Stimulated activated CD4-positive, alpha-beta T cell treated with anti-CD3 and anti-CD28 coated beads, Interleukin-15, amount 100 ng/mL, for 24 hours (primary cell): ENCODE results near the gene PXDN.

ENCODE experiments used
- DNase-seq: peaks from one replicate; pipeline ENCODE4 v3.0.0-alpha.2; 2020

PXDN gene

DNA sequence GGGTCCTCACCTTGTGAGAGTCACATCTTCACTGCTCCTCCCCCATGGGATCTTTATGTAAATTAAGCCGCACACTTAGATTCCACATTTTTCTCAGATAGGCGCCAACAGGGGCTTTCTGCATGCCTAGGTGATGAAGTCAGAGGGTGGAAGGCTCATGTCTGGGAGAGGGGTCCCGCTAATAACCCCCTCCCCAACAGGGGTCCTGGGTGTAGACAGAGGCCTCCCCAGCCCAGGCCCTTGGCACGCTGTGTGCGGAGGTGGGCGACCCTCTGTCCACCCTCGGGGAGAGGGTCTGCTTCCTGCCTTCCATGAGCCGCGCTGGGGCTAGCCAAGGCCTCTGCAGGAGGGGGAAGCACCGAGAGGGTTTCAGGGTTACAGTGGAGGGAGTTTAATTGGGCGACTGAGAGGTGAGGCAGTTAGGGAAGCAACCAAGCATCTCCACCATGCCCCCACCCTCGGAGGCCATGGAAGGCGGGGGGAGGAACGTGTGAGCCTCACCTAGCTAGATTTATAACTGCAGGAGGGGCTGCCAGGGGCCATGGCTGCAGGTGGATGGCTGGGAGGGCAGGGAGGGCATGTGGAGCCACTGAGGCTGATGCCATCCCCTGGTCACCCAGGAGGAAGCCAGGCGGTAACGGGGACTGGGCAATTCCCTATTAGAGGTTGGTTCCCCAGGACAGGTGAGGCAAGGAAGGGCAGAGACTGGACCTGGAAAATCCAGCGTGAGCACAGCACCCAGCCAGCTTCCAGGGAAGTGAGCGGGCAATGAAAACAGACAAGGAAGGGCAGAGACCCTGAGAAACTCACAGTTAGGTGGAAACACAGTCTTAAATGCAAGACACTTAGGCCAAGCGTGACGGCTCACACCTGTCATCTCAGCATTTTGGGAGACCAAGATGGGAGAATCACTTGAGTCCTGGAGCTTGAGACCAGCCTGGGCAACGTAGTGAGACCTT is 7.7 kb upstream of the PXDN start:
- no peak for DNase-seq

DNA sequence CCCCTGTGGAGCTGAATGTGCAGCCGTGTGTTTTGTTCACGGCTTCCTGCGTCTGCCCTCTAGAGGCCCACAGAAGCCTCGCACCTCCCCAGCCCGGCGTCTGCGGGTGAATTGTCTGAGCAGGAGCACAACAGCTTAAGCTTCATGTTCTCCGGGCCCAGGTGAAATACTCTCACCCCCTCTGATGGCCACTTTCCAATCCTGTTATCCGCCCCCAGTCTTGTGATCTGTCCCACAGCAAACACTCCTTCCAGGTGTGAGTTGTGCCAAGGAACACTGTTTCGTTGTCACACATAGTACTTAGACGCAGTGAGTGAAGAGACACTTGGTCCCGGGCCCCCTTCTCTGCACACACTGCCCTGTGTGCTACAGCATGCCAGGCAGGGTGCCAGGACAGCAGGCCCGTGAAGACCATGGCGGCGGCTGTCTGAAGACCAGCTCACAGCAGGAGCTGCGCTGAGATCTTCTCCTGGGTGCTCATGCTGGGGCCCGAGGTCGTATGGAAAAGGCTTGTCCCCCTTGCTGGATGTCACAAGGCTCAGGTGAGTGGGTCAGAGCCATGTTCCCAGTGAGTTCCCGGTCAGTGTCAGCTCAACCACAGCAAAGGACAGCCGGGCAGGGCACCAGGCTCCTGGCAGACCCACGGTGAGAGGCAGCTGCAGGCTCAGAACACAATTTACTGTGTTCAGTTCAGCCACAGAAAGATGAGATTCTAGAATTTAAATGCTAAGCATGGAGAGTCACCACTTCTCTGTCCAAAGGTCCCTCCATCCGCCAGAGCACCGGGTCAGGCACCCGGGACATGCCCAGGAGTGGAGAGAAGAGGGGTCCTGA is 6.8 kb upstream of the PXDN start:
- peak; percentile 66 for DNase-seq

DNA sequence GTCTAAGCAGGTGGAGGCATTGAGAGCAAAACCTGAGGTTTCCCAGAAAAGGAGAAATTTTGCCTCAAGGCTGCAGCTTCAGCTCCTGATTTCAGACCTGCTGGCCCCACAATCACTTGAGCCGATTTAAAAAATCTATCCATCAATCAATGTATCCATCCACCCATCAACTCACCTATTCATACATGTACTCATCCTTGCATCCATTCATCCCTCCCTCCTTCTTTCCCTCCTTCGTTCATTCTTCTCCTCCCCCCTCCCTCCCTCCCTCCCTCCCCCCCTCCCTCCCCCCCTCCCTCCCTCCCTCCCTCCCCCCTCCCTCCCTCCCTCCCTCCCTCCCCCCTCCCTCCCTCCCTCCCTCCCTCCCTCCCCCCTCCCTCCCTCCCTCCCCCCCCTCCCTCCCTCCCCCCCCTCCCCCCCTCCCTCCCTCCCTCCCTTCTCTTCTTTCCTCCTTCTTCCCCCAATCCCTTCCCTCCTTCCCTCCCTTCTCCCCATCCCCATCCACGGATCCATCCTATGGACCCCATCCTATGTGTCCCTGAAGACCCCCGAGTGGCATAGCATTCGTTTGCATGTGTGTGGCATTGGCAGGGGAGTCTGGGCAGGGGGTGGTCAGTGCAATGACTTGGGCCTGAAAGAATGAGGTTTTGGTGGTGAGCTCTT is 6.1 kb upstream of the PXDN start:
- DNase-seq: no peak

DNA sequence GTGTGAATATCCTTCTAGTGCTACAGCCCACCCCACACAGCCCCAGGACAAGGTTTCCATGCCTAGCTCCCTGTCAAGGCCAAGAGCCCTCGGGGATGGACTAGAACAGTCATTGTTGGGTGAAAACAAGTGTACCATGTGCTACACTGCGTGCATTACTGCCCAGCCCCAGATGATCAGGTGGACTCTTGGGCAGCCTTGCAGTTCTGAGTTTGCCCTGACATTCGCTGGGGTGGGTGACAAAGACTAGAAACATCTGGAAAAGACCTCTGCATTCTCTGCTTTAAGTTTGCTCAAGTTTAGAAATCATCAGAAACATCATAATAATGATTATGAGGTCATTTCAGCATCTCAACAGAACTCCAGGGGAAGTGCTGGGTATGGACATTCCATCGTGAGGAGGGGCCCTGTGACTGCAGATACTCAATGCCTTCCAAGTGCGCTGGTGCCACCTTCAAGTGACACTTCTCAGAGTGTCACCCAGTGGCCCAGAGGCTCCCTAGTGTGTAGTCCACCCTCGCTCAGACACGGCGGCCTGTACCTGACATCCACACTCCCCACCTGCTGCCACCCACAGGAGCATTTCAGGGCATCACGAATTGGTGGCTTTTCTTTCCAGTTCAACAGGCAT is 5.3 kb upstream of the PXDN start:
- DNase-seq: no peak

DNA sequence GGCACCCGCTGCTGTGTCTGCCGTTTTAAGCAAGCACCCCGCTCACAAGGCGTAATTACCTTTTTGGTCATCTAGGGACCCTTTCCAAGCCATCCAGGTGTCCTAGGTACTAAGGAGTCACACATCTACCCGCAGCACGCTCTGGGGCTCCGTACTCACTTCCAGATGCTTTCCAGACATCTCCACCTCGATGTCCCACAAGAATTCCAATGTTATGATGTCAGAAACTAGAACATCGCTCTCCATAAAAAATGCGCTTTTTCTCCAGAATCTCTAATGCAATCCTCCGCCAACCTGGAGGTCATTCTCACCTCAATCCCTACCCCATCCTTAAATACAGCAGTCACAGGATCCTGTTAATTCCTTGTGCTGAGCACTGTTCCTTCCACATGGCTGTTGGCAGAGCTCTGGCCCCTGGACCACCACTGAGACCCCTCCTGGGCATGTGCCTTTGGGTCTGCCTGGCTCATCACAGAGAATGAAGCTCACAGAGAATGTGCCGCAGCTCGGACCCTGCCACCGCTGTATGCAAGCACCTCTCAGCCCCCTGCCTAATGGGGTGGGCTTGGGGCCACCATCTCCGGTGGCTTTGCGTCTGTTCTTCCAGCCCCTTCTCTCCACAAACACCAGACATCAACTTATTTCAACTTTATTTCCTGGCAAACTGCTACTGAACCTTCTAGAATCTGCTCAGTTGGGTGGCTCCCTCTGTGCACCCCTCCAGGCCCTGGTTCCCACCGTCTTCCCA is 4.6 kb upstream of the PXDN start:
- DNase-seq: no peak

DNA sequence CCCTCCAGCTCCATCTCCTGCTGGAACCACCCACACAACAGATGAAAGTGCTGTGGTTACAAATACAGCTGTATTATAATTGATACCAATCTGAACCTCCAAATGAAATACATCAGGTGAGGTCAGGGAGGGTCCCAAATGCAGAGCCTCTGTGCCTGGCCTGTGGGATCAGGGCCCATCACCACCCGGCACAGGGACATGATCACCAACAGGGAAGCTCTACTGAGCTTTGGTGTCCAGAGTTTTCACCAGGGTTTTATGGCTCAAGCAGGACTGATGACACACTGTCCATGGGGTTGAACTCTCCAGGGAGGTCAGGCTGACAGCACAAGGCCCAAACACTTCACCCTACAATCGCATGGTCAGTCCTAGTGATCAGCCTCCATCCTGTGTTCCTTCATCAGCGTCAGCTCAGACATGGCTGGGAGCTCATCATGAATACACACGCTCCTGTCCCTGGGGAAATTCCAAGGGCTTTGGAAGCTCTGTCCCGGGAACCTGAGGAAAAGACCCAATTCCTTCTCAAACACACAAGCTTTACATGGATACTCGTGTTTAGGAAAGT is 3.9 kb upstream of the PXDN start:
- no peak for DNase-seq

DNA sequence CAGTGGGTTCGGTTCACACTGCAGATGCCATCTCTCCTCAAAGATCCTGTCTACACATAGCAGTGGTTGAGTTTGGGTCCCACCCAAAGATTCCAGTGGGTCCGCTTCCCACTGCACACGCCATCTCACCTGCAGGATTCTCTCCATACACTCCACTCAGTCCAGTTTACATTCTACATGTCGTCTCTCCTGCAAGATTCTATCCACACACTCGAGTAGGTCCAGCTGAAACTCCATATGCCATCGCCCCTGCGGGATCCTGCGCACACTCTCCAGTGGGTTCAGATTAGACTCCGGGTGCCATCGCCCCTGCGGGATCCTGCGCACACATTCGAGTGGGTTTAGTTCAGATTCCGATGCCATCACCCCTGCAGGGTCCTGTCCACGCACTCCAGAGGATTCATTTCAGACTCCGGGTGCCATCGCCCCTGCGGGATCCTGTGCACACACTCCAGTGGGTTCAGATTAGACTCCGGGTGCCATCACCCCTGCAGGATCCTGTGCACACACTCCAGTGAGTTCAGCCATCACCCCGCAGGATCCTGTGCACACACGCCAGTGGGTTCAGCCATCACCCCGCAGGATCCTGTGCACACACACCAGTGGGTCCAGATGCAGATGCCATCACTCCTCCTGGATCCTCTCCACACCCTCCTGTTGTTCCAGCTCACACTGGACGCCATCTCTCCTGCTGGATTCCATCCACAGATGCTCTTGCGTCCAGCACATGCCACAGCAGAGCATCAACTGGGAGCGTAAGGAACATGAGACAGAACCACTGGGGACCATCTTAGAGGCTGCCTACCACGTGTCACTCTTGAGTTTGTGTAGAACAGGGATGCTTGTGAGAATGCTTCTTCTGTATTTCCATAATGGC is 3.0 kb upstream of the PXDN start:
- DNase-seq: no peak

DNA sequence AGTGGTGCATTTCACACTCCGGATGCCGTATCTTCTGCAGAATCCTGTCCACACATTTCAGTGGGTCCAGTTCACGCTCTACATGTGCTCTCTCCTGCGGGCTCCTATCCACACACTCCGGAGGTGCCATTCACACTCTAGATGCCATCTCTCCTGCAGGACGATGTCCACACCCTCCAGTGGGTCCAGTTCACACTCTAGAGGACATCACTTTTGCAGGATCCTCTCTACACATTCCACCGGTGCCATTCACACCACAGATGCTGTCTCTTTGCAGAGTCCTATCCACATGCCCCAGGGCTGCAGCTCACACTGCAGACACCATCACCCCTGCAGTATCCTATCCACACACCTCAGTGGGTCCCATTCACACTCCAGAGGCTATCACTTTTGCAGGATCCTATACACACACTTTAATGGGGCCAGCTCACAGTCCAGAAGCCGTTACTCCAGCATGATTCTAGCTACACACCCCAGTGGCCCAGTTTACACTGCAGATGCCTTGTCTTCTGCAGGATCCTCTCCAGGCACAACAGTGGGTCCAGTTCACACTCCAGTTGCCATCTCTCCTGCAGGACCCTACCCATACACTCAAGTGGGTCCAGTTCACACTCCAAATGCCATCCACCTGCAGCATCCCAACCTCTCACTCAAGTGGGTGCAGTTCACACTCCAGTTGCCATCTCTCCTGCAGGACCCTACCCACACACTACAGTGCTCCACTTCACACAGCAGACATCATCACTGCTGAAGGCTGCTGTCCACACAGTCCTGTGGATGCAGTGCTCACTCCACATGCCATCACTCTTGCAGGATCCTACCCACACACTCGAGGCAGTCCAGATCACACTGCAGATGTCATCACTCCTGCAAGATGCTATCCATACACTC is 2.1 kb upstream of the PXDN start:
- no peak for DNase-seq

DNA sequence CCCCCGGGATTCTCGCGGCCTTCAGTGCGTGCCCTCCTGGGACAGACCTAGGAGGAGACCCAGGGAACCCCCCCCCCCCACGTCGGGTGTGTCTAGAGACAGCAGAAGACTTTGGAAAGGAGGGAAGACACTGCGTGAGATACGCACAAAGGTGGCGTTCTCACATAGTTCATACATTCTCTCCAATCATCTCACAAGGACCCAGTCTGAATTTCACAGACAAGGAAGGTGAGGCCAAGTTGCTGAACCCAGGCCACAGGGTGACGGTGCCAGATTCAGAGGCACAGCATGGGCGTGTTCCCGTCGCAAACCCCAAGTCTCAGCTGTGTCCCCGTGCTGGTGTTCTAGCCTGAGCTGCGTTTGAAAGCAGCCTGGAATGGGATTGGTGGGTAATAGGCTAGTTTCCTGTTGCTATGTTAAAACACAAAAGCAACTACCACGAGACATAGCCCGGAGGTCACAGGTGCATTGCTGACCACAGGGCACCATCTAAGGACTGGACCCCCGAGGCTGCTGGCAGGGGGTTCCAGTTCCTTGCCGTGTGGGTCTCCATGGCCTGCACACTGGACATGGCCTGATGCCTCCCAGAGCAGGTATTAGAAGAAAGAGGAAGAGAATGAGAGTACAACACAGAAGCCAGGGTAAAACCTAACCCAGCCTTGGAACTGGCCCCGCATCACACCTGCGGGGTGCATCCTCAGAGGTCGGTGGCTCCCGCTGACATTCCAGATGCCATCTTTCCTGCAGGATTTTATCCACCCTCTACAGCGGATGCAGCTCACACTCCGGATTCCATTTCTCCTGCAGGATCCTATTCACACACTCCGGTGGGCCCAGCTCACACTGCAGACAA is 1.1 kb upstream of the PXDN start:
- no peak for DNase-seq

DNA sequence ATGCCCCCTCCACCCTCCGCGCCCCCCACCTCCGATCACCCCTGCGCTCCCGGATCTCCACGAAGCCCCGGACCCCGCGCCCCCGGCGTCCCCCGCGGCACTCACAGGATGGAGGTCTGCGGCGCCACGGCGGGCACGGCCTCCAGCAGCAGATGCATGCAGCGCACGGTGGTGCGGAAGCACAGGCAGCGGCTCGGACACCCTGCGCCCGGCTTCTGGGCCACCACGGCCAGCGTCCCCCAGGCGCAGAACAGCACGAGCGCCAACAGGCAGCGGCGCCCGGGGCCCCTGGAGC is 217 bp downstream of the PXDN start:
- DNase-seq: peak; percentile 22

DNA sequence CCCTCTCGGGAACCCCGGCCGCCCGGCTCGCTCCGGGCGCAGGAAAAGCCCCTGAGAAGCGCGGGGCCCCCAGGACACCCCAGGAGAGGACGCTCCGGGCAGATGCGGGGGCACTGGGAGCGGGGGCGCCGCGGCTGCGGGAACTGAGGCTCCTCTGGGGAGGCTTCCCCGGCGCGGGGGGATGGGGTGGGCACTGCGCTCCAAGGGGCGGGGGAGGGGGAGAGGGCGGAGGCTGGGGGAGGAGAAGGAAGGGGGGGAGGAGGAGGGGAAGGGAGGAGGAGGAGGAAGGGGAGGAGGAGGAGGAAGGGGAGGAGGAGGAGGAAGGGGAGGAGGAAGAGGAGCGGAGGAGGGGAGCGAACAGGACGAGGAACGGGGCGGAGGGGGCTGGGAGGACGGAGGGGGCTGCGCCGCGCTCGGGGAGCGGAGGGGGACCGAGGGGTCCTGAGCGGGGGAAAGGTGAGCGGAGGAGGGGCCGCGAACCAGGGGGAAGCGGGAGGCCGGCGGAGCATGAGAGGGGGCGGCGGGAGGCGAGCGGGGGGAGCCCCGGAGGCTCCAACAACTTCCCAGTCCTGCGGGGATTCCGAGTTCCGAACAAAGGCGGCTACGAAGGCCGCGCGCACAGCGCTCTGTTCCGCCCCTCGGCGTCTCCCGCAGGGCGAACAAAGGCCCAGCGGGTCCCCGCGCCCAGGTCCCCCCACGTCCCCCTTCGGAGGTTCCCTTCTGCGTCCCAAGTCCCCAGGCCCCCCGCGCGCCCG is 742 bp downstream of the PXDN start:
- DNase-seq: no peak

DNA sequence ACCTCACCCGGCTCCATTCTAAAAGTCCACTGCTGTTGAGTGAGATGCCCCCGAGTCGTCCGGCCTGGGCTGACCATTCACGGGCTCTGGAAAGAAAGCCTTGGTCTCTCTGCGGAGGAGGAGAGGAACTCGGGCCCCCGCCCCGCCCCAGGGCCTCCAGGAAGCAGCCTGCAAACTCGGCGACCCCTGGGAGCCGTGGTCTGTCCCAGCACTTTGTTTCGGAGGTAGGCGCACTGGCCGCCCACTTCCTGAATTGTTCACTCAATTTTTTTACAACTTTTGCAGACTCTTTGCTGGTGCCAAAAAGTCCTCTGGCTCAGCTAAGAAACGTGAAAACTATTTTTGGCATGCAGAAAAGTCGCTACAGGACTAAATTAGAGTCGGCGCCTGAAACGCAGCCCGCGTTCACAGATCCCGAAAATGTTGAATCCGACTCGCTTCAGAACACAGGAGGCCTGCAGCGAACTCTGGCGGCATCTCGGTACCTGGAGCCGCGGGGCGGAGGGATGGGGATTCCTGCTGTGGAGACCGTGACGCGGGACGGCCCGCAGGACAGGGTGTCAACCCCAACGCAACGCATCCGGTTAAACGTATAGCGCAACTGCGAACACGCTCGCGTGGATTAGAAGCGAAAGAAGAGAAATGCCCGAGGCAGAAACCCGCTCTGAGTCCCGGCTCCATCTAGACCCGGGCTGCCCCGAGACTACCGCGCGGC is 1.5 kb downstream of the PXDN start:
- DNase-seq: peak; percentile 54

DNA sequence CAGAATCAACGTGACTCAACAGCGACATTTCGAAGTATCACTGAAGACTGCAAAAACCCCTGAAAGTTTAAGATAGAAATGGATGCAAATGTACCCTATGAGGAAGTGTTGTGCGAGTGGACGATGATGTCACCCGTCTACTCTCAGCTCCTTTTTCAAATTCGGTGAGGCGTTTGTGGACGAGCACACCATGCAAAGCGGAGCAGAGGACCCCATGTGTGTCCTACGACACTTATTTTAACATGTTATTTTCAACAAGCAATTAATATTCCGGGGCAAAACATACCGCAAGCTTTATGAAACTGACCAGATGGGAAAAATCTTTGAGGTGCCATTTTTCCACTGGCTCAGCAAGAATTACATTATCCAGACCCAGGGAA is 2.0 kb downstream of the PXDN start:
- DNase-seq: no peak

DNA sequence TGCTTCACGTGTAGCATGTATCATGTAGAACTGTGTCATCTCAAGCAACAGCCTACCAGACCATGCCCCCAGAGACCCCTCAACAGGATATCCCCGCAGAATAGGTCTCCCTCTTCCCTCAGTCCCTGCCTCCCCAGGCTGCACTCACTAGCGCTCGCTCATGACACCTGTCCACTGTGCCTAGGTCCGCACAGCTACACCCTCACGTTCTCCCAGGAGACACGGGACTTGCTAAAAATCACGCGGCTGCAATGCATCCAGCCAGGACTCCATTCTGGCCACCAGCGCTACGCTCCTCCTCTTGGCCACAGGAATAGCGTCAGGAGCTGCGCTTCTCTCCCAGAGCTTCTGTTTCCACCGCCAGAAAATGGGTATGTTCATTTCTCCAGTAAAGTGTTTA is 2.5 kb downstream of the PXDN start:
- DNase-seq: no peak

DNA sequence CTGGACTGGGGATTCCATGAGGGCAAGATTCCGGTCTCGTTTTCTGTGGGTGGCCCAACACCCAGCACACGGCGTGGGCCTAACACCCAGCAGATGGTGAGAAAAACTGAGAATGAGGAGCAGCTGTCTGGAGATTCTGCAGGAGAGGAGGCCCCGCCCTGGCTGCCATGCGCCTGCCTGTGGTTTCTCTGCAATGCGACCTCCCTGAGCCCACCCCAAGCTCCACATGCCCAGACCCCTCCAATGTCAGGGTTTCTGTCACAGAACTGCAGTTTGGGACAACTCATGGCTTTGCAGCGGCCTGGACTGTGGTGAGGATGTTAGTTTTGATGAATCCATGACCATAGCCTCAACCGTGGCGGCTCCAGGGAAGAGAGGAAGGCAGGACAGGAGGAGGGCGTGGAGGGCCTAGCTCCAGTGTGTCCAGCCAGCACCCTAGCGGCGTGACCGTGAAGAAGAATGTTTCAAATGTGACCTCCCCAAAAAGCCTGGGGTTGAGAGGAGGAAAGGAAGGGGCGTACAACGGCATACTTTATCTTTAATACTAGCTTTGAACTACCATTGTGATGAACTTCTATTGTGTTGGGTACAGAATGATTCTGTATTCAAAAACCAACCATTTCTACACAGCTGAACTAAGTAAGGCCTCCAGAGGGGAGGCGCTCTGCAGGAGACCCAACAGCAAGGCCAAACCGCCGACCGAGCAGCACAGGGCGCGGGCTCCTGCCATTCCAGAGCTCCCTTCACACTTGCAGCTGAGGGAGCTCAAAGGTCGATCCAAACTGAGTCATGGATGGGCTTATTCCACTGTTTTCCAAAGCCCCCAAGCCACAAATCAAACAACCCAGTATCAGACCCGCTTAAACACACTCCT is 3.4 kb downstream of the PXDN start:
- DNase-seq: no peak

DNA sequence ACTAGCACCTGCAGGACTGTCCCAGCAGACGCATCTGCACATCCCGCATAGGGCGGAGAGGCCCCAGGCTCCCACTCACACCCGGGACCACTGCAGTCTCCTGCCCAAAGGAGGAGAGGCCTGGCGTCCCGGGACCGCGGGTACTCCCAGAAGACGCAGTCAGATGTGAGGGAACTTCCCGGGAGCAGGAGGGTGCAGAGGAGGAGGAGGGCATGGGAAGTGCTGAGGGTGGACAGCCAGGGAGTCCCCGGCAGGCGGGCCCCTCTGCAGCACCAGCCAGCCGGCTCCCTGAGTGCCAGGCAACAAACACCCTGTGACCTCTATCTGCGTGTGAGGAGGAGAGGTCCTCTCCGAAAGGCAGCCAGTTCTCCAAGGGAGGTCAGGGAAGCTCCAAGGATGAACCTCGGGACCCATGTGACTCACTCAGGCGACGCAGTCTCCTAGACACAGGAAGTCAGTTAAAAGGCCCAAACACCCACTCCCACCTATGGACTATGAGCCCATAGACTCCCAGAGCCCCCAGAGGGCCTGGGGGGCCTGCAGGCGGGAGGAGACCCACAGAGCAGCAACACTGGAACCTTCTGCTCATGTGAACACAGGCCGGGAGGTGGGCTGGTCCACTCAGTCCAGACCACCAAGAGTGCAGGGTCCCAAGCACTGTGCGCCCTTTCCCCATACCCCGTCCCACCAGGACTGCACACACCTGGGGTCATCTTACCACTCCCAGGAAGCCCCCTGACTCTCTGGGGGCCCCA is 4.2 kb downstream of the PXDN start:
- DNase-seq: no peak
